DND-41 (cell line): ENCODE data around the gene PLIN4.

Experiments
- ATAC-seq: fragments of 200-7000 bp; cut with Tn5 transposase; 3 replicates; pipeline ENCODE4 v1.9.1; 2021; ENCODE audit warnings: low read depth; ENCODE audit not compliant: insufficient read depth
- DNase-seq: peaks from one replicate; pipeline ENCODE4 v3.0.0-alpha.2; 2020
- H2AFZ ChIP-seq: 2 replicates; pipeline ENCODE4 v1.6.0; 2012; ENCODE audit warnings: low read depth, low read length
- H3K27ac ChIP-seq: 2 replicates; pipeline ENCODE4 v1.5.1; 2012; ENCODE audit warnings: low read length, inconsistent platforms
- H3K27me3 ChIP-seq: fragments of 200-600 bp; sonication (generic); 2 replicates; pipeline ENCODE4 v1.6.0; 2012; ENCODE audit warnings: low read length, mild to moderate bottlenecking, inconsistent platforms; ENCODE audit not compliant: insufficient read depth, poor library complexity
- H3K36me3 ChIP-seq: 2 replicates; pipeline ENCODE4 v1.5.1; 2012; ENCODE audit warnings: low read length, inconsistent platforms; ENCODE audit not compliant: insufficient read depth
- H3K4me1 ChIP-seq: 2 replicates; pipeline ENCODE4 v1.5.1; 2012; ENCODE audit warnings: mild to moderate bottlenecking, low read length; ENCODE audit not compliant: insufficient read depth
- H3K4me2 ChIP-seq: 2 replicates; pipeline ENCODE4 v1.6.0; 2012; ENCODE audit warnings: mild to moderate bottlenecking, moderate library complexity, low read length, inconsistent platforms; ENCODE audit not compliant: insufficient read depth
- H3K4me3 ChIP-seq, 2 experiments: fragments of 200-600 bp in 1 of 2; shearing (Covaris generic) in 1 of 2; 2 replicates each; pipeline ENCODE4 v1.5.1; 2012 to 2016; ENCODE audit warnings: inconsistent platforms in 2 of 2, low read length in 2 of 2, mild to moderate bottlenecking in 2 of 2, low read depth in 1 of 2, moderate library complexity in 1 of 2
- H3K79me2 ChIP-seq: 2 replicates; pipeline ENCODE4 v1.6.0; 2012; ENCODE audit warnings: low read length, inconsistent platforms; ENCODE audit not compliant: insufficient read depth
- H3K9ac ChIP-seq: 2 replicates; pipeline ENCODE4 v1.6.0; 2012; ENCODE audit warnings: low read depth, mild to moderate bottlenecking, inconsistent platforms, low read length, moderate library complexity
- H3K9me3 ChIP-seq: 2 replicates; pipeline ENCODE4 v1.5.1; 2012; ENCODE audit warnings: low read length, moderate library complexity, mild to moderate bottlenecking, inconsistent platforms; ENCODE audit not compliant: insufficient read depth, severe bottlenecking
- H4K20me1 ChIP-seq: 2 replicates; pipeline ENCODE4 v1.6.0; 2012; ENCODE audit warnings: low read length; ENCODE audit not compliant: insufficient read depth
- CTCF ChIP-seq: IDR thresholded peaks from 2 replicates; pipeline ENCODE4 v1.5.1; 2012; ENCODE audit warnings: borderline replicate concordance, low read length, moderate library complexity, mild to moderate bottlenecking; ENCODE audit not compliant: poor library complexity, severe bottlenecking; ENCODE audit errors: extremely low read depth
- EZH2 ChIP-seq: IDR thresholded peaks from 3 replicates; pipeline ENCODE4 v1.6.1; 2012; ENCODE audit warnings: borderline replicate concordance, low read depth, mild to moderate bottlenecking, moderate library complexity, low read length, inconsistent platforms; ENCODE audit not compliant: severe bottlenecking

The PLIN4 gene

GRCh38 chr19:4498694-4499093 lies 19.6 kb downstream of the PLIN4 start:
- H3K4me2 ChIP-seq: no peak overlapping the region
- no peak overlapping the region for H2AFZ ChIP-seq
- TF ChIP-seq CTCF: no peak
- TF ChIP-seq EZH2: no peak
- H3K27me3 ChIP-seq: no peaks in the 10 kb centered on the region
- H4K20me1 ChIP-seq: 0 out of 2 replicates have a peak, but pooled peaks cover 4% of the 10 kb centered on the region
- no peaks in the 10 kb centered on the region for H3K4me1 ChIP-seq
- ATAC-seq (no peak), DNase-seq (no peak)
- no peak overlapping the region for H3K9ac ChIP-seq
- no peaks in the 10 kb centered on the region for H3K9me3 ChIP-seq
- H3K27ac ChIP-seq: no peak overlapping the region
- no peak overlapping the region for H3K4me3 ChIP-seq
- H3K79me2 ChIP-seq: no peaks in the 10 kb centered on the region
- H3K36me3 ChIP-seq: peaks cover 78% of the 10 kb centered on the region

GRCh38 chr19:4497770-4498389 lies 20.4 kb downstream of the PLIN4 start:
- H3K79me2 ChIP-seq: no peaks in the 10 kb centered on the region
- H3K4me2 ChIP-seq: no peak overlapping the region
- ATAC-seq: no peak
- no peaks in the 10 kb centered on the region for H3K9me3 ChIP-seq
- no peak overlapping the region for H3K4me3 ChIP-seq
- H3K27me3 ChIP-seq: no peaks in the 10 kb centered on the region
- peaks cover 8% of the 10 kb centered on the region; the same call in 1 of the 2 replicates for H4K20me1 ChIP-seq
- no peak overlapping the region for H2AFZ ChIP-seq
- H3K27ac ChIP-seq: no peak overlapping the region
- H3K36me3 ChIP-seq: peaks cover 78% of the 10 kb centered on the region
- no peak for TF ChIP-seq EZH2
- TF ChIP-seq CTCF: no peak
- H3K4me1 ChIP-seq: no peaks in the 10 kb centered on the region
- no peak overlapping the region for H3K9ac ChIP-seq
- DNase-seq: no peak

- no peak for DNase-seq
- H3K36me3 ChIP-seq: peaks cover 79% of the 10 kb centered on the region
Measured at GRCh38 chr19:4496304-4496703, 22.0 kb downstream of the PLIN4 start.

More at GRCh38 chr19:4496304-4496703, 22.0 kb downstream of the PLIN4 start:
- no peak overlapping the region for H3K9ac ChIP-seq
- no peak overlapping the region for H3K4me2 ChIP-seq
- H3K27ac ChIP-seq: no peak overlapping the region
- no peaks in the 10 kb centered on the region for H3K9me3 ChIP-seq
- no peak overlapping the region for H2AFZ ChIP-seq
- no peak for ATAC-seq
- no peaks in the 10 kb centered on the region for H3K79me2 ChIP-seq
- H3K4me1 ChIP-seq: no peaks in the 10 kb centered on the region
- H3K27me3 ChIP-seq: no peaks in the 10 kb centered on the region
- peaks cover 8% of the 10 kb centered on the region; the same call in 1 of the 2 replicates for H4K20me1 ChIP-seq
- TF ChIP-seq EZH2: no peak
- no peak for TF ChIP-seq CTCF
- H3K4me3 ChIP-seq: no peak overlapping the region
